GM12874 (cell line): ENCODE results near the gene CTNNBL1.

ENCODE experiments used
- CTCF ChIP-seq: IDR thresholded peaks from 2 replicates; pipeline ENCODE4 v1.5.1; 2011; ENCODE audit warnings: low read depth, mild to moderate bottlenecking, control low read depth, low read length, moderate library complexity; ENCODE audit not compliant: insufficient read depth

Gene CTNNBL1

GRCh38 chr20:37837924-37838323 is 144.1 kb downstream of the CTNNBL1 start:
- TF ChIP-seq CTCF, result no peak

- TF ChIP-seq CTCF, result no peak
Measured at GRCh38 chr20:37838769-37839431, 145.1 kb downstream of the CTNNBL1 start.

GRCh38 chr20:37839432-37839827 is 145.6 kb downstream of the CTNNBL1 start:
- TF ChIP-seq CTCF, result no peak

GRCh38 chr20:37839955-37840354 is 146.1 kb downstream of the CTNNBL1 start:
- no peak for TF ChIP-seq CTCF

- no peak for TF ChIP-seq CTCF
Measured at GRCh38 chr20:37841389-37841788, 147.6 kb downstream of the CTNNBL1 start.

- no peak for TF ChIP-seq CTCF
Measured at GRCh38 chr20:37841971-37842370, 148.1 kb downstream of the CTNNBL1 start.

GRCh38 chr20:37845241-37845681 is 151.4 kb downstream of the CTNNBL1 start:
- no peak for TF ChIP-seq CTCF
